NCI-H82 (cell line): ENCODE results near the gene ARNT2.

Experiments used
- DNase-seq: peaks from one replicate; lab custom pipeline; 2025; lab: John Stamatoyannopoulos, UW

ARNT2 gene

DNA sequence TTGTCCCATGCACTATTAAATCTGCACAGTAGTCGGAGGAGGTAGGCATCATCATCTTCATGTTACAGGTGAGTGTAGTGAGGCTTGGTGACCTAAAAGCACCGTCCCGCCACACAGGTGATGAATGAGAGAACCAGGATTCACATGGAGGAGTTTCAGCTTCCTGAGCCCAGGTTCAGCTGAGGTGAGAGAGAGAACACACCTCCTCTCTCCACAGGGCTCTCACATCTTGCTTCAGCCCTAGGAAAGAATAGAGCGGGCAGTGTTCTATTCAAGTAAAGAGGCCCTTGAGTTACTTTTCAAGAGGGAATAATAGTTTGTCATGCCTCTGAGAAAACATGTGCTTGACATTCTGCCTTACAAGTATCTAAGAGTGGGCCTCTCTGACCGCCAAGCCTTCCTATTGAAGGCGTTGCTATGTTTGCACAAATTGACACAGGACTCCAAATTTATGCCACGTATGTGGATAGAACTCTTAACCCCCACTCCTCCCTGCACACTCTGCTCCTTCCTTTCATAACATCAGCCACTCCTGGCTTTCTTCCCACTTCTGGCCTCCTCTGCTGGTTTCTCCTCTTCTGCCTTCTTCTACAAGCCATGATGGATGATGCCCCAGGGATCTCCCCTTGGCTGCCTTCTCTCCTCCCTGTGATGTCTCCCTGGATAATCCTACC is 152.6 kb downstream of the ARNT2 start:
- DNase-seq: no peak

DNA sequence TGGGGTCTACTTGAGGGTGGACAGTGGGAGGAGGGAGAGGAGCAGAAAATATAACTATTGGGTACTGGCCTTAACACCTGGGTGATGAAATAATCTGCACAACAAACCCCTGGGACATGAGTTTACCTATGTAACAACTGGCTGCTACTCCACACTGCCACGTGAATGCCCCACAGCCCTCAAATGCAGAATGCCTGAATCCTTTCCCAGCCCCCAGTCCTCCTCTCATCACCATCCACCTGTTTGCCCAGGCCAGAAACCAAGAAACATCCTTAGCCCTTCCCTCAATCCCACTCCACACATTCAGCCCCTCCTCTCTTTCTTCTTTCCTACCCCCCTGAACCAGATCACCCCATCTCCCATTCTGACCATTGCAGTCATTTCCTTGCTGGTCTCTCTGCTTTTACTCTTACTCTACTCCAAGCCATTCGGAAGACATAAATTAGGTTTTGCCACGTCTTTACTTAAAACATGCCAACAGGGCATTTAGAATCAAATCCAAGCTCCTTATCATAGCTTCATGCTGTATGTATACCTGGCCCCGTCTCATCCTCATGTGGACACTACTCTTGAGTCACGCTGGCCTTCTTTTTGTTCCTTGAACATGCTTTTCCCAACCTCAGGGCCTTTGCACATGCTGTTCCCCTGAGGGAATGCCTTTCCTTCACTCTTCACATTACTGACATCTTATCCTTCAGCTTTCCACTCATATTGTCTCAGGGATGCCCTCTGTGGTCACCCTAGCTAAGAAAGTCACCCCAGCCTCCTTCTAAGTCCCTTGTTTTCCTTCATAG is 153.5 kb downstream of the ARNT2 start:
- no peak for DNase-seq

DNA sequence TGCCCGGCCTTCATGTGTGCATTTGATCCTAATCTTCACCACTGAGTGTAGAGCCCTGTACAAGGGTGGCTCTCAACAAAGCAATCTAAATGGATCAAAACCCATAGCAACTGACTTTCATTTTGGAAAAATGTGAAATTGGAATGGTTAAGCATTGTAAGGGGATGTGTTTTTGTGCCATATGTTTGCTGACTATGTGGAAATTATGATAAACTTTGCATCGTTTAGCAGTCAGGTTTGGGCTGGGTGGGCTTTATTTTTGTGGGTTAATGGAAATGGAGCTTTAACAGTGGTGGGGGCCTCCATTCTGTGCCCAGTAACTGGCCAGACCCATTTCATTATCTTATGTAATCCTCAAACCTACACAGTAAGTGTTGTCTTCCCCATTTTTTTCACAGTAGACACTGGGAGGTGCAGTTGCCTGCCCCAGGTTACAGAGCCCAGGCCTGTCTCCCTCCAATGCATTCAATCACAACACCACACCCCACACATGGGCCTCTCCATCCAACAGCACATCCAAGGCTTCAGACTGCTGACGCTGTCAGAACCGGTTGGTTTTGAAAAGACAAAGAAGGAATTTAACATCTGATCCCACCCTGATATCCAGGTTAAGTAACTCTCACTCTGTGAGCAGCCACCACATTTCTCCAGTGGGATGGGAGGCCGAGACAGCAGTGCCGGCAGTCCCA is 154.6 kb downstream of the ARNT2 start:
- no peak for DNase-seq

DNA sequence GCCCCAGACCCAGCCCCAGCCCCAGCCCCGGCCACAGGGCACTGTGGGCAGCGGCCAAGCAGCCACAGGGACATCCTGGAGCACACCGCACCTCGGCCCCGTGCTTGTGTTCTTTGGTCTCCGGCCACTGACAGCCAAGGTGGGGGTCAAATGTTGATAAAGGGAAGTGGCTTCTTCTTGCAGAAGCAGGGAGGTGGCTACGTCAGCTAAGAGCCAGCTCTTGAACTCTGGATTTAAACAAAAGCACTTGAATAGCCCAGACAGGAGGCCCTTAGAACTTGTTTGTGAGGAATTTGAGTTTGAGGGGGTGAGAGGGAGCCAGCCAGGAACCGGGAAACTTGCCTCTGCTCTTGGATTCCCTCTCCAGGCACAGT is 155.1 kb downstream of the ARNT2 start:
- no peak for DNase-seq

DNA sequence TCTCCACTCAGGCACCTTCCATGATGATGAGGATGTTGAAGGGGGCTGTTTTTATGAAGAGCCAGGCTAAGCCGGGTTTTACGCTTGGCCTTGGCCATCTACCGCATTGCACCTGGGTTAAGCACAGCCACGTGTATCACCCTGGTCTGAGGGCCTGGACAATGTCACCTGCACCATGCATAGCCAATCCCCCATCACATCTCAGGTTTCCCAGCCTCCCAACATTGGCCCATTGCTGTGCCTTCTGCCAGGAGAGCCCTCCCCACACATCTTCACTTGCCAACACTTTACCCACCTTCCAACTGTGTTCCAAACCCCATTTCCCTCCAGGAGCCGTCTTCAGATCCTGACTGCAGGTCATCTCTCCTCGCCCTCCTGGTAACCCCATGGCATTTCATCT is 155.6 kb downstream of the ARNT2 start:
- DNase-seq: no peak

DNA sequence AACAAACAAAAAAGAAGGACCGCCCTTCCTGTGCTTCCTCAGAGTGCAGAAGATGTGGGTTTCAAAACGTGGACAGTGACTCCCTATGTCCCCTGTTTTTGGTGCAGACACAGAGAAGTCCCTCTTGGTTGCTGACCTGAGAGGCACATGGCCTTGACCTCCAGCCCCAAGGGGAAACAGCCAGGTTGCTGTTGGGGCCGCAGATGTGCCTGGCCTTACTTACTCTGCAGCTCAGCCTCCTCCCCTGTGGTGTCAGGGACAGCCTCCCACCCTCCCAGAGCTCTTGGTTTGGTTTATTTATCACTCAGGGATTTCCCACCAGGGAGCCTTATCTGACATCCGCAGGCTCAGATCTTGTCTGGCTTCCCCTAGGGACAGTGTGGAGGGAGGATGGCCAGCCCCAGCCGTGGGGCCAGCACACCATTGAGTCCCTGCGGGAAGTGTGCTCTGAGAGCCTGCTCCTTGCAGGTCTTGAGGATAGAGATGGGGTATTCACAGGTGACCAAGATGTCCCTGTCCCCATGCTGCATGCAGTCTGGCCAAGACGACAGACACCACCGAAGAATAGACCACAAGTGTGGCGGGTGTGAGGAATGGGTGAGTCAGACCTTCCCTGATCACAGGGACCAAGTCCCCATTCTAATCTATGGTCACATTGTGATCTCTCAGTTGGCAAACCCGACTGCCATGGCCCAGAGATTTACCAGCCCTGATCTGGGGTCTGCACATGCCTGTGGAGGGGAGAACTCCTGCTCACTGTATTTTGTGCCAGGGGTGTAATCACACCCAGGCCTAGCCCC is 156.6 kb downstream of the ARNT2 start:
- no peak for DNase-seq

DNA sequence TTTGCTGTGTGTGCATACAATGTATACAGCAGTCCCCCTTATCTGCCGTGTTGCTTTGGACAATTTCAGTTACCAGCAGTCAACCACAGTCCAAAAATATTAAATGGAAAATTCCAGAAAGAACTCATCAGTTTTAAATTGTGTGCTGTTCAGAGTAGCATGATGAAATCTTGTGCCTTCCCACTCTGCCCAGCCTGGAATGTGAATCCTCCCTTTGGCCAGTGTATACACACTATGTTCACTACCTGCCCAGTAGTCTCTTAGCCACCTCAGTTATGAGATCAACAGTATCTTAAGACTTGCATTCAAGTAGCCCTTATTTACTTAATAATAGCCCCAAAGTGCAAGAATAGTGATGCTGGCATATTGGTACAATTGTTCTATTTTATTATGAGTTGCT is 157.3 kb downstream of the ARNT2 start:
- DNase-seq: no peak

DNA sequence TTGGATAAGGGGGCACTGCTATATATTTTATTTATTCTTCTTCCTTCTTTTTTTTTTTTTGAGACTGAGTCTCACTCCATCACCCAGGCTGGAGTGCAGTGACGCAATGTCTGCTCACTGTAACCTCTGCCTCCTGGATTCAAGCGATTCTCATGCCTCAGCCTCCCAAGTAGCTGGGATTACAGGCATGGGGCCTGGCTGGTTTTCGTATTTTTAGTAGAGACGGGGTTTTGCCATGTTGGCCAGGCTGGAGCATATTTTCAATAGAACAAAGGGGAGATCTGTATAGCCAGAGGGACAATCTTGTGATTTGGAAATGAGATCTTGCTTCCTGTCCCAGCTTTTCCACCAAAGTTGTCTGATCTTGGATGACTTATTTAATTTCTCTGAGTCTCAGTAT is 157.9 kb downstream of the ARNT2 start:
- no peak for DNase-seq

DNA sequence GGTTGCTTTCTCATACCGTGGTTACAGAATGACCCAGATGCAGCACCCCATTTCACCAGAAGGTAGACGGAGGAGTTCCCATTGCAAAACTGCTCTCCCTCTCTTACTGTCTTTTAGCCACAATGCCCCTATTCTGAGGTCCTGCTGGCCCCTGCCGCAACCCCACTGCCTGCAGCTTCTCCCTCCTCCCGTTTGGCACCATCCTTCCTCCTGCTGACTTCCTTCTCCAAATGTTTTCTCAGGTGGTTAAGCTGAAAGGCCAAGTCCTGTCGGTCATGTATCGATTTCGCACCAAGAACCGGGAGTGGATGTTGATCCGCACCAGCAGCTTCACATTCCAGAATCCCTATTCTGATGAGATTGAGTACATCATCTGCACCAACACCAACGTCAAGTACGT is 158.7 kb downstream of the ARNT2 start:
- DNase-seq: no peak

DNA sequence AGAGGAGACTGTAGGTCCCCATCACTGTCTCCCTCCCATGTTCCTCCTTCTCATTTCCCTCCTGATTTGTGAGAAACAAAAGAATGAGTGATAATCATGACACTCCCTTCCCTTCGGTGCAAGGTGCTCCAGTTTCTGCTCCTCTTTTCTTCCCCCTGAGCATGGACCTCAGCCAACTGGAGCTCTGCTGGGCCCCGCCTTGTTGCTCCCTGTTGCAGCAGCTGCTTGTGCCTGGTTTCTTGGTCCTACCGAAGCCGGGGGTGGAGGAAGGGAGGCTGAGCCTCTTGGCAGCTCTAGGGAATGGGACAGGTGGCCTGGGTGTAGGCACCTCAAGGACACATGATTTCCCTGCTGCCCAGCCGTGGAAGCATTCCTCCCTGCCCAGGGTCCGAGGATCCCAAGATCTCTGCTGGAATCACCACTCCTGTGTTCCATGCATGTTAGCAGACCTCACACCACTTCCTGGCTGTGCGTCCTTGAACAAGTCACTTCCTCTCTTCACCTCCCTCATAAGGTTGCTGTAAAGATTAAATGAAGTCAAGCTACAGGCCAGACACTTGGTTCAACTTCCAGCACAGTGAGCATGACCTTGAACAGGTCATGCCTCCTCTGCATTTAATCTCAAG is 159.3 kb downstream of the ARNT2 start:
- DNase-seq: no peak

DNA sequence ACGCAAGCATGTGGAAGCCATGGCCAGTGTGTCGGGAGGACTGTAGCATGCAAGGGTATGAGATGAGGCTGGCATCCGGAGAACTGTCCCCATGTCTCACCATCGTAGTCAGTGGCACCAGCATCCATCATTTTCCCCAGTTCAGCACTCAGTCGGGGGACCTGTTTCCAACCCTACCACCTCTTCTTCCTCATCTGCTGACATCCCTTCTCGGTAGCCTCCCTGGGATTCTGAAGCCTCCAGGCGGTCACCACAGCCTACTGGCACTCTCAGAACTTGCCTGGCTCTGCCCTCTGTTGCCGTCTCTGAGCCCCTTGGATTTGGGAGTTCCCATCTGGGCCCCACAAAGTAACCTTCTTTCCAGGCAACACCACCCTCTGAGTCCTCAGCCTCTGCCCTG is 159.9 kb downstream of the ARNT2 start:
- DNase-seq: no peak

DNA sequence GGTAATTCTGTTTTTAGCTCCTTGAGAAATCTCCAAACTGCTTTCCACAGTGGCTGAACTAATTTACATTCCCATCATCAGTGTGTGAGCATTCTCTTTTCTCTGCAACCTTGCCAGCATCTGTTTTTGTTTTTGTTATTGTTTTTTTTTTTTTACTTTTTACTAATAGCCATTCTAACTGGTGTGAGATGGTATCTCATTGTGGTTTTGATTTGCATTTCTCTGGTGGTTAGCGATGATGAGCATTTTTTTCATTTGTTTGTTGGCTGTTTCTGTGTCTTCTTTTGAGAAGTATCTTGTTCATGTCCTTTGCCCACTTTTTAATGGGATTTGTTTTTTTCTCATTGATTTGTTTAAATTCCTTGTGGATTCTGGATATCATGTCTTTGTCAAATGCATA is 161.2 kb downstream of the ARNT2 start:
- no peak for DNase-seq

DNA sequence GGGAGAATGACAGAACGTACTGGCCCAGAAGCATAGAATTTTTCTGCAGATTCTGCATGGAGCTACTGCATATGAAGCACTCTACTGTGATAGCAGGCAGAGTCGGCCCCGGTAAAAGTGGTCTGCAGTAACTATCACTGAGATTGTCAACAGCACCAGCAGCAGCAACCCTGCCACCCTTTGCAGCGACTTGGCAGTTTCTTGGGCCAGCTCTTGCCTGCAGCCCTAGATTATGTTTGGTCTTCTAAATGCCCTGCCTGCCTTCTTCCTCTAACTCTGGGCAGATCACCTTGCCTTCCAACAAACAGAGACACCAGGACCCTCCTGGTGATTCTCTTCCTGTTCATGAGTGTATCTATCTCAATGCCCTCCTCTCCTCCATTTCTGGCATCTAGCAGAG is 161.8 kb downstream of the ARNT2 start:
- DNase-seq: no peak

DNA sequence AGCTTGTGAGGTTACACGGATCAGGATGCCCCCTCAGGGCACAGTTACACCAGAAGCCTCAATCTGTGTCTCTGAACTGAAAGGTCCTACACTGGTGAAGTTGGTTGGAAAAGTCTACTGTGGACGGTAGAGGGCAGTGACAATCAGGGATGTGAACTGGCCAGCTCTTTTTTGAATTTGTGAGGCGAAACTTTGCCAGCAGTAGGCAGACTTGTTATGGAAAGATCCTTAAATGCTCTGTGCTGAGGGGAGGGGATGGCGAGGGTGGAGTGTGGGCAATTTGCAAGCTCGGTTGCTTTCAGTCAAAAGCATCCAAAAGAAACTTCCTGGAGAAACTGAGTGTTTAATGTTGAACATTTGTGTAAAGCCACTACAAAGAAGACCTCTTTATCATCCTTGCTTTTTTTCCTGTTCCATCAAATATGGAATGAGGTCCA is 163.6 kb downstream of the ARNT2 start:
- peak; percentile 71 for DNase-seq

DNA sequence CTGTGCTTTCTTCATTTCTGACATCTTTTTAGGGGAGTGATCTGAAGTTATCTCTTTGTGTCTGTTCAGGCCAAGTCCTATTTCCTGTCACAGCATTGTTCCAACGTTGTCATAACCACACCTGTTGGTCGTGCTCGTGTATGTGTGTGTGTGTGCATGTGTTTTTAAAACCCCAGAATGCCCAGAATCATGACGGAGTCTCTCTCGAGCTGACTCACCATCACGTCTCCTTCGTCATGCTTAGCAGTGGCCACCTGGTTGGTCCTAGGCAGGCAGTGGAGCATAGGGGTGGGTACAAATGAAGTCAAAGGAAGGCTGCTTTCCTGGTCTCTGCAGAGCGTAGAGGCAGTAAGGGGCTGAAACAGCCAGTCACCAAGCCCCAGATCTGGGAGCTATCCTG is 164.1 kb downstream of the ARNT2 start:
- no peak for DNase-seq

DNA sequence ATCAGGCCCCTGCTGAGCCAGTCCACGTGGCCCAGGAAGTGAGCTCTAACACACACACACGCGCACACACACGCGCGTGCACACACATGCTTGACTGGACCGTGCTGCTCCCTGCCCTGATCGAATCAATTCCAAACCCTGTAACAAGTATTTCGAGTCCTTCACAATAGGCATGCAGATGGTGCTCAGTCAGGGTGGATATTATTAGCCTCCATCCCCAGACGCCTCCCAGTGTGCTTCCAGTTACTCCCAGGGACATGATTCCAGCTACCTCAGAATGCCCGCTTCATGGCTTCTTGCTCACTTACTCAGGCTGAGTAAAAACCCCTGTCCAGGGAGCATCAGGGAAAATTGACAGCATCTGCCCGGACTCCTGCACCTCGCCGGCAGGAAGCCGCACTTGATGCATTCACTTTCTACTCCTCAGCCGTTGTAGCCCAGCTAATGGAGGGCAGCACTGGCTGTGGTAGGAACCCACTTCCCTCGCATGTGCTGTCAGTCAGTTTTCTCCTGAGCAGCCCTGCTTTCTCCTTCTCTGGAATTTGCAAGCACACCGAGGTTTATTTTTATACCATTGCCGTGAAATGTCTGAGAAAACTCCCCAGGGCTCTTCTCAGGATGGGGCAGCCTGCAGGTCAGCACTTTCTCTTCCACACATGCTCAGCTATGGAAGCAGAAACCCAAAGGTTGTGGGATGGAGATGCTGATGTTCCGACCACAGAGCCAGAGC is 164.9 kb downstream of the ARNT2 start:
- DNase-seq: no peak

DNA sequence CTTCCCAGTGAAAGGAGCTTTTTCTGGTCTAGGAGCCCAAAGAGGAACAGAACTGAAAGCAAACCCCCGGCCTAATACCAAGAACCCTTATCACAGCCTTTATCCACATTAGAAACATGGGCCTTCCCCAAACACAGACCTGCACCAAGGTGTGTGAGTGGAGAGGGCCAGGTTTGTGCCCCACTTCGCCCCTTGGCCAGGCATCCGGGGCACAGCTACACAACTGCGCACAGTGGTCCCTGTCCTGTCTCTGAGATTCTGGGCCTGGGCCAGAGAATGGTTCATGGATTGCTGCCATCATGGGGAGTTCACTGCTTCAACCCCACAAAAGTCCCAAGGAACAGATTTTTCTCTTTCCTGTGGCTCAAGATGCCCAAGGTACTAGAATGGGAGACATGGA is 165.5 kb downstream of the ARNT2 start:
- DNase-seq: no peak

DNA sequence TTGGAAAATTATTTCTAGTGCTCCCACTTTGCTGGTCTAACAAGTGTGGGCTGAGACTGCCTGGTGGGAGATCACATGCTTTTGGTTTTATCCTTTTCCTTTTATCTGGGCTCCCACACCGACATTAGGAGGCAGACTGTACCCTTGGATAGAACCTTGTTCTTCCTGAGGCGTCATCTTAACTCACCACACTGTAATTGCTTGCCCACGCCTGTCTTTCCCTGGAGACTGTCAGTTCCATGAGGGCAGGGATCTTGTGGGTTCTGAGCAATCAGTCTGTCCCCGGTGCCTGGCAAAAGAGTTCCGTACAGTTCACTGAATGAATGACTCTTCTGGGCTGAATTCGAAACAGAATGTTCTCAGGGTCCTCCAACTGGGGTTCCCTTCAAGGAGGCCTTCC is 166.4 kb downstream of the ARNT2 start:
- no peak for DNase-seq

DNA sequence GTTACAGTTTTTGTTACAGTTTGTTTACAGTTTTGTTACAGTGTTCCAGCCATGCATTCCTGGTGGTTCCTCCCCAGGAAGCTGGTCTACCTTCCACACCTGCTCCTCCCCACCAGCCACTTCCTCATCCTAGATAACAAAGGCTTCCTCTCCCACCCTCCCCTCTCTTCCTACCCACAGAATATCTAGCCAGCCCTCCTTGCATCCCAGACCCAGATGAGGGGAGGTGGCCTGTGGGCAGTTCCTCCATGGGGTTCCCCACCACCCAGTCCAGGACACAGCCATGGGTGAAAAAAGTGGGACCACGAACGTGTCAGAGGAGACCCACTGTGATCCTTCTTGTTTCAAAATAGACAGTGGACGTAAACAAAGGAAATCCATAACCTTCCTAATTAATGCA is 168.2 kb downstream of the ARNT2 start:
- DNase-seq: no peak

DNA sequence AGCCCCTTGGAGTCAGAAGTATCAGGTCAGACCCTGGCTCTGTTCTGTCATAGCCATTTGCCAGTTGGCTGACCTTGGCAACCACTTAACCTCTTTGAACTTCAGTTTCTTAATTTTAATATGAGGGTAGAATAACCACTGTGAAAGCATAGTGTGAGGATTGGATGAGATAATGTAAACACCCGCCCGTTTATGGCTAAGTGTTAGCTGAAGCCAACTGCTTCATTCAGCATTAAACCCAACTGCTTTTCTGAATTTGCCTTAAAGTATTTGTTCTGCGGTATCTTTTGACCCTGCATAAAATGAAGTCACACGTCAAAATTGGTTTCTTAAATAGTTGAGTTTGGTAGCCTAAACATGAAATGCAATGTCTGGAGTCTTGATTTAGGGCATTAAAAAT is 169.4 kb downstream of the ARNT2 start:
- no peak for DNase-seq

DNA sequence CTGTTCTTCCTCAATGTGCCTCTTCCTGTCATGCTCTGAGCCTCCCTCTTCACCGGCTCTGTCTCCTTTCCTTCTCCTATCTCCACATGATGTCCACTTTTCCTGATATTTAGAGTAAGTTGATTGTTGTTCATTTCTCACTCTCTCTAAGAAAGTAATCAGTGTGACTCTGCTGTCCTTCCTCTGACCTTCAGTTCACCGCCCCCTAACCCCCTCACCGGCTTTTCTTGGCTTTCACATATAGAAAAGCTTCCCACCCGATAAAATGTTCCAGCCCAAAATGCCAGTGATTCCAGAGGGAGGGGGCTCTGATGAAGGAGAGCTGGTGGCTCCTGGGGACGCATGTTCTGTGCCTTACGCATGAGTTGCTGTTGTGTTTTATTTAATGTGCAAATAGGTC is 170.4 kb downstream of the ARNT2 start:
- no peak for DNase-seq
